Karpas-422 (cell line): ENCODE results near the gene DPP10. TPM values are rescaled to one million over a fixed set of nuclear protein-coding genes. Genes with fewer than 3 reads are reported as not detected.
"Not testable (repeated sequence)": the region's sequence is repeated elsewhere in the genome, so short reads cannot be mapped to it uniquely, and the experiment has no call there.

Experiments
- DNase-seq: peaks from one replicate; pipeline ENCODE4 v3.0.0-alpha.2; 2015
- H2AFZ ChIP-seq: fragments of 200-600 bp; sonication (generic); 2 replicates; pipeline ENCODE4 v1.6.1; 2014; ENCODE audit warnings: antibody characterized with exemption, low read length, mixed read lengths
- H3K27ac ChIP-seq: fragments of 200-600 bp; sonication (generic); 2 replicates; pipeline ENCODE4 v1.5.1; 2014; ENCODE audit warnings: mild to moderate bottlenecking, low read length, moderate library complexity
- H3K27me3 ChIP-seq: fragments of 200-600 bp; sonication (generic); 2 replicates; pipeline ENCODE4 v1.6.1; 2014; ENCODE audit warnings: low read length, mixed read lengths
- H3K36me3 ChIP-seq: fragments of 200-600 bp; sonication (generic); 2 replicates; pipeline ENCODE4 v1.6.1; 2014; ENCODE audit warnings: low read length, mixed read lengths; ENCODE audit not compliant: insufficient read depth
- H3K4me1 ChIP-seq: fragments of 200-600 bp; sonication (generic); 2 replicates; pipeline ENCODE4 v1.6.1; 2014; ENCODE audit warnings: mild to moderate bottlenecking, low read length, mixed read lengths
- H3K4me2 ChIP-seq: fragments of 200-600 bp; sonication (generic); 2 replicates; pipeline ENCODE4 v1.6.1; 2014; ENCODE audit warnings: low read length, low read depth, mild to moderate bottlenecking; ENCODE audit not compliant: poor library complexity, severe bottlenecking
- H3K4me3 ChIP-seq: fragments of 200-600 bp; sonication (generic); 2 replicates; pipeline ENCODE4 v1.5.1; 2014; ENCODE audit warnings: mild to moderate bottlenecking, antibody characterized with exemption, low read length, mixed read lengths
- H3K79me2 ChIP-seq: fragments of 200-600 bp; sonication (generic); 2 replicates; pipeline ENCODE4 v1.6.1; 2014; ENCODE audit warnings: mild to moderate bottlenecking, low read length, mixed read lengths
- H3K9ac ChIP-seq: fragments of 200-600 bp; sonication (generic); 2 replicates; pipeline ENCODE4 v1.6.0; 2014; ENCODE audit warnings: low read length
- H3K9me2 ChIP-seq: fragments of 200-600 bp; sonication (generic), shearing (Covaris generic); replicated peaks from 2 replicates; pipeline ENCODE4 v1.6.0; 2014; ENCODE audit warnings: mild to moderate bottlenecking, low read length, moderate library complexity; ENCODE audit not compliant: insufficient read depth
- H3K9me3 ChIP-seq: fragments of 300-700, 200-600 bp; sonication (generic); 2 replicates; pipeline ENCODE4 v1.6.1; 2014; ENCODE audit warnings: low read length, mixed read lengths
- H4K20me1 ChIP-seq: fragments of 200-600 bp; sonication (generic); 2 replicates; pipeline ENCODE4 v1.6.1; 2014; ENCODE audit warnings: mild to moderate bottlenecking, antibody characterized with exemption, low read length, low read depth; ENCODE audit not compliant: insufficient read depth
- total RNA-seq: library from RNA; depleted of rRNA; stranded (reverse); fragments of >200 nt; shearing (Covaris generic); gene quantifications from 2 replicates; pipeline ENCODE4 v1.2.3, GENCODE V29; 2014; ENCODE audit warnings: low replicate concordance

Gene DPP10
- total RNA-seq, 1 experiment from 2014 or later: not detected

DNA sequence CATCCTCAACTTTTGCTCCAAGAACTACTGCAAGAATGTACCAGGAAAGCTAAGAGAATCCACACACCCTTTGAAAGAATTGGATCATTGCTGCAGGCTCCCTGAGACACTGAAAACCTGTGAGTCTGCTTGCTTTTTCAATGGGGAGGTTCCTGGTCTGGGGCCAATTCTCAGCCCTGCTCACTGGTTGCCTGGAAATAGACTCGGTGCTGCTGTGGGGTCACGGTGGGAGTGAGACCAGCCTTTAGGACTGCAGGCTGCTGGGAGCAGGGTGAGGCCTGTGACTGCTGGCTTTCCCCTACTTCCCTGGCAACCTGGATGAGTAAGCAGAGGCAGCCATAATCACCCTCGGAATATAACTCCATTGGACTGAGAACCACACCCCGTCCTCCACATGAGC is 569.3 kb downstream of the DPP10 start:
- no peaks in the 10 kb centered on the region for H3K27me3 ChIP-seq
- no peak overlapping the region for H3K4me3 ChIP-seq
- no peak overlapping the region for H3K27ac ChIP-seq
- no peak overlapping the region for H3K4me2 ChIP-seq
- no peaks in the 10 kb centered on the region for H3K9me2 ChIP-seq
- no peaks in the 10 kb centered on the region for H3K79me2 ChIP-seq
- H2AFZ ChIP-seq: no peak overlapping the region
- H3K9ac ChIP-seq: no peak overlapping the region
- no peaks in the 10 kb centered on the region for H3K4me1 ChIP-seq
- no peak for DNase-seq
- H3K36me3 ChIP-seq: no peaks in the 10 kb centered on the region
- H3K9me3 ChIP-seq: no peaks in the 10 kb centered on the region; the same call in 1 of the 2 replicates
- H4K20me1 ChIP-seq: no peaks in the 10 kb centered on the region

DNA sequence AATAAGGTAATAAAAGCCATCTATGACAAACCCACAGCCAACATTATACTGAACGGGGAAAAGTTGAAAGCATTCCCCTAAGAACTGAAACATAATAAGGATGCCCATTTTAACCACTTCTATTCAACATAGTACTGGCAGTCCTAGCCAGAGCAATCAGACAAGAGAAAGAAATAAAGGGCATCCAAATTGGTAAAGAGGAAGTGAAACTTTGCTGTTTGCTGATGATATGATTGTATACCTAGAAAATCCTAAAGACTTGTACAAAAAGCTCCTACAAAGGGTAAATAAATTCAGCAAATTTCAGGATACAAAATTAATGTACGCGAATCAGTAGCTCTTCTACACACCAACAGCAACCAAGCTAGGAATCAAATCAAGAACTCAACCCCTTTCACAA is 579.6 kb downstream of the DPP10 start:
- H3K9me3 ChIP-seq: peaks cover 11% of the 10 kb centered on the region
- not testable (repeated sequence) for H2AFZ ChIP-seq, DNase-seq, H3K9me2 ChIP-seq, H3K79me2 ChIP-seq, H3K4me2 ChIP-seq, H4K20me1 ChIP-seq, H3K27ac ChIP-seq, H3K27me3 ChIP-seq, H3K4me3 ChIP-seq, H3K9ac ChIP-seq, H3K36me3 ChIP-seq, H3K4me1 ChIP-seq

DNA sequence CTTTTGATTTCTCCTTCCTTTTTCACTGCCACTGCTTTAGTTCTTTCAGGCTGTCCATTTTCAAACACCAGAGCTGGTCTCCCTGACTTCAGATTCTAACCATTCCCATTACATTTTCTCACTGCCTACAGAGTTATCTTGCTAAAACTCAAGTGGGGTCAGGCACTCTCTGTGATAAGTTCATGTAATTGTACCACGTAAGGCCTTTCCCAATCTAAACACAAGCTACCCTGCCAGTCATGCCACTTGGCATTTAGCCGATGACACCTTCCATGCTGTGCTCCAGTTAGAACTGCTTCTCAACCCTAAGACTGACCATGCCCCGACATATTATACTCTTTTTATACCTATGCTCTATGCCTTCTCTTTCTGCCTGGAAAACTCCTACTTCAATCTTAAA is 592.4 kb downstream of the DPP10 start:
- Histone ChIP-seq H3K4me2 (no peak overlapping the region), H3K9me3 (peaks cover 8% of the 10 kb centered on the region; the same call in 1 of the 2 replicates), H3K4me3 (no peak overlapping the region), H3K27ac (no peak overlapping the region), H3K9ac (no peak overlapping the region), H4K20me1 (no peaks in the 10 kb centered on the region), H3K9me2 (no peaks in the 10 kb centered on the region), H3K79me2 (no peaks in the 10 kb centered on the region), H3K36me3 (no peaks in the 10 kb centered on the region), H3K4me1 (no peaks in the 10 kb centered on the region), H2AFZ (no peak overlapping the region), H3K27me3 (no peaks in the 10 kb centered on the region)
- no peak for DNase-seq

DNA sequence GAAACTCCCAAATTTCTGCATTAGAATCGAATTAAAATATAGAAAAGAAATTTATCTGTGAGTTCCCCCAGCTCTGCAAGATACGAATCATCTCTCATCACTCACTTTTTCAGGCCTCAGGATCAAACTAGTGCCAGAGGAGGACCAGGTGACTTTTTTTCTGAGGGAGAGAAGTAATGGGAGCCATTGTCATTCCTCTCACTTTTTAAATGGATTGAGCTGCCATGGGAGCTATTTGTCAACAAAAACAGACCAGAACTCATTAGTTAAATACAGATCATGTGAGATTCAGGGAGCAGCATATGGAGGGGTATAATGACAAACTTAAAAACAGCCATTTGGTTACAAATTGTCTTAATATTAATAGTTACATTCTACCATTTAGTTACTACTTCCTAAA is 594.4 kb downstream of the DPP10 start:
- Histone ChIP-seq H3K9me3 (no peaks in the 10 kb centered on the region), H3K4me3 (no peak overlapping the region), H3K27ac (no peak overlapping the region), H4K20me1 (no peaks in the 10 kb centered on the region), H3K4me2 (no peak overlapping the region), H3K4me1 (no peaks in the 10 kb centered on the region), H3K36me3 (no peaks in the 10 kb centered on the region), H3K9me2 (no peaks in the 10 kb centered on the region), H3K9ac (no peak overlapping the region), H3K27me3 (no peaks in the 10 kb centered on the region), H2AFZ (no peak overlapping the region), H3K79me2 (no peaks in the 10 kb centered on the region)
- no peak for DNase-seq

DNA sequence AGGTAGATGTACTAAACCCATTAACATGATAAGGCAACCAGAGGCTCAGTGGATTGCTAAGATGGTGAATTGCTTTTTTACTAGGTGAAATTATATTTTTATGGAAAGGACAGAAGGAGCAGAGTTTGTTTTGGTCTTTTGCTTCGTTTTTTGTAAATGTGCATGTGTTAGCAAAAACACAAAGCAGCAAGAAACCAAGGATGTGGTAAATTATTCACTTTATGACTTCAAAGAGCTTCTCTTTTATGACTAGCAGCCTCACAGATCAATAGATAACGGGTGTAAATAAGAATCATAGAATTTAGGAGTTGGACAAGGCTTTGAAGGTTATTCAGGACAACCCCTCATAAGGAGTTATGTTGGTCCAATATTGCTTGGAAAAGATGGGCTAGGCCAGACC is 615.0 kb downstream of the DPP10 start:
- no peak overlapping the region for H3K27ac ChIP-seq
- H4K20me1 ChIP-seq: no peaks in the 10 kb centered on the region
- no peak overlapping the region for H3K4me3 ChIP-seq
- H3K27me3 ChIP-seq: no peaks in the 10 kb centered on the region
- H3K9me2 ChIP-seq: no peaks in the 10 kb centered on the region
- no peaks in the 10 kb centered on the region for H3K36me3 ChIP-seq
- H3K4me1 ChIP-seq: no peaks in the 10 kb centered on the region
- DNase-seq: no peak
- no peak overlapping the region for H3K4me2 ChIP-seq
- H3K9me3 ChIP-seq: peaks cover 3% of the 10 kb centered on the region
- H3K79me2 ChIP-seq: no peaks in the 10 kb centered on the region
- H2AFZ ChIP-seq: no peak overlapping the region
- no peak overlapping the region for H3K9ac ChIP-seq

DNA sequence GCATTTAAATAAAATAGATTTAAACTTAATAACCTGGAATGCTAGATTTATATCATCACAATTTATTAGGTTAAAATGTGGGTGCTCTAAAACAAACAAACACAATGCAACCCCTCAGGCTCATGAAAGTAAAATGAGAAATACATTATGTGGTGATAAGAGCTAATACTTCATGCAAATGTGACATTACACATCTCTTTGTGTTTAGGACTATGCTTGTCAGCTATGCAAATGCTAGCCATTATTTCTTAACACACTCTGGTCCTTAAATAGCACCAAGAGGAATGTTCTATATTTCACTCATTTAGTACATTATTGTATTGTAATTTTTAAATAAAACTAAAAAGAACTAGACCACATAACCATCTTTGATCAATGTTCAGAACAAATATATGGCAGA is 627.6 kb downstream of the DPP10 start:
- H3K9ac ChIP-seq: no peak overlapping the region
- no peaks in the 10 kb centered on the region for H3K9me2 ChIP-seq
- H3K9me3 ChIP-seq: peaks cover 5% of the 10 kb centered on the region; the same call in 1 of the 2 replicates
- no peak overlapping the region for H2AFZ ChIP-seq
- H4K20me1 ChIP-seq: no peaks in the 10 kb centered on the region
- no peaks in the 10 kb centered on the region for H3K4me1 ChIP-seq
- no peak for DNase-seq
- H3K79me2 ChIP-seq: no peaks in the 10 kb centered on the region
- H3K27me3 ChIP-seq: no peaks in the 10 kb centered on the region
- H3K36me3 ChIP-seq: no peaks in the 10 kb centered on the region
- no peak overlapping the region for H3K4me3 ChIP-seq
- H3K27ac ChIP-seq: no peak overlapping the region
- H3K4me2 ChIP-seq: no peak overlapping the region

DNA sequence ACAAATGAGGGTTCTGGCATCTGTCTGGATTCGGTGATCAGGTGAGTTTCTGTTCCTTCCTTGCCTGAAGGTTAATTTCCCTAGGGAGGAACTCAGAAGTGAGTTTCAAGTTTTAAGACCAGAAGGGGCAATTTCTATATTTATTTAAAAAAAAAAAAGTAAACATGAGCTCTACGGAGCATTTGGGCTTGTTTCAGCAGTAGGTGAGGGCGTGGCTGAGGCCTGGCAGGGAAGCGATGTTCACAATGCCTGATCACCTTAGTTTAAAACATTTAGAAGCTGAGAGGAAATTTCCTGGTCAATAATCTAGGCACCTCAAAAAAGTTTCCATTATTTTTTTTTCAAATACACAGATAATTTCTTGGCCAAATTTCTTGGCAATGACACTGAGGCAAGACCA is 629.1 kb downstream of the DPP10 start:
- Histone ChIP-seq H3K27me3 (no peaks in the 10 kb centered on the region), H3K36me3 (no peaks in the 10 kb centered on the region), H3K9ac (no peak overlapping the region), H3K79me2 (no peaks in the 10 kb centered on the region), H3K4me3 (no peak overlapping the region), H3K4me1 (no peaks in the 10 kb centered on the region), H3K4me2 (no peak overlapping the region), H3K9me2 (no peaks in the 10 kb centered on the region; the same call in 1 of the 2 replicates), H2AFZ (no peak overlapping the region), H3K27ac (no peak overlapping the region), H3K9me3 (peaks cover 5% of the 10 kb centered on the region; the same call in 1 of the 2 replicates), H4K20me1 (no peaks in the 10 kb centered on the region)
- DNase-seq: no peak

DNA sequence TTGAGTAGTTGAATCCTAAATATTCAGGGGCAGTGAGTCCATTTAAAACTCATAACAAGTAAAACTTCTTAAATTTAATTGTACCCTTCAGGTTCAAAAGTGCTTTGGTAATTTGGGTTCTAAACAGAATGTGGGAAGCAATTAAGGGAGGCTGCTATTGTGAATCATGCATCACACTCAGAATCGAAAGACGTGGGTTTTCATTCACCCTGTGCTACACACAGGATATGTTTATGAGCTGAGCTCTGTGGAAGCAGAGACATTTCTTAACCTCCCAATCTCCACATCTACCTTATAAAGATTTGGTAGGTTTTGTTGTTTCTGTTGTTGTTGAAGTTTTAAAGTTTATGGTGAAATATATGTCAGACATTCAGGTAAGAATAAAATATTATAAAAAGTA is 633.4 kb downstream of the DPP10 start:
- no peak overlapping the region for H2AFZ ChIP-seq
- H3K79me2 ChIP-seq: no peaks in the 10 kb centered on the region
- no peak overlapping the region for H3K9ac ChIP-seq
- no peaks in the 10 kb centered on the region; the same call in 1 of the 2 replicates for H3K9me3 ChIP-seq
- no peaks in the 10 kb centered on the region for H3K27me3 ChIP-seq
- no peak overlapping the region for H3K4me3 ChIP-seq
- H3K4me1 ChIP-seq: no peaks in the 10 kb centered on the region
- no peak overlapping the region for H3K27ac ChIP-seq
- H4K20me1 ChIP-seq: no peaks in the 10 kb centered on the region
- H3K4me2 ChIP-seq: no peak overlapping the region
- no peak for DNase-seq
- H3K36me3 ChIP-seq: no peaks in the 10 kb centered on the region
- no peaks in the 10 kb centered on the region; the same call in 1 of the 2 replicates for H3K9me2 ChIP-seq

DNA sequence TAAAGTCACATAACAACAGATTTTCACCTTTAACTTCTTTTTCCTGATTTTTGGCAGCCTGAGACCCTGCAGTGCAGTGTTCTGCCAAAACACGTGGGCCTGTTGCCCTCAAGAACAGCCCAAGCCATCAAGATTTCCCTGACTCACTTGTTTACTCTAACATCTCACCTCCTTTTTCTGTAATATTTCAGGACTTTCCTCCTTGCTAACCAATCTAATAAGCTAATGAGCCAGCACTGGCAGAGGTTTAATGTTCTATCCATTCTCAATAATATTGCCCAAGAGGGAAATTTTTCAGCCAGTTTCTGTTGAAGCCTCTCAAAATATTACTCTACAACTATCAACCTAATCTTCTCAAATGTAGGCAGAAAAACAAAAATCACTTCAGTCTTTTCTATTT is 635.2 kb downstream of the DPP10 start:
- H3K9me2 ChIP-seq: no peaks in the 10 kb centered on the region; the same call in 1 of the 2 replicates
- no peaks in the 10 kb centered on the region for H3K79me2 ChIP-seq
- no peaks in the 10 kb centered on the region; the same call in 1 of the 2 replicates for H3K9me3 ChIP-seq
- H3K4me3 ChIP-seq: no peak overlapping the region
- no peak overlapping the region for H3K4me2 ChIP-seq
- no peak overlapping the region for H2AFZ ChIP-seq
- H3K27ac ChIP-seq: no peak overlapping the region
- DNase-seq: no peak
- no peaks in the 10 kb centered on the region for H3K27me3 ChIP-seq
- no peaks in the 10 kb centered on the region for H4K20me1 ChIP-seq
- H3K9ac ChIP-seq: no peak overlapping the region
- no peaks in the 10 kb centered on the region for H3K4me1 ChIP-seq
- no peaks in the 10 kb centered on the region for H3K36me3 ChIP-seq
